ENCODE results near the gene SERPINF2. TPM values are rescaled to one million over a fixed set of nuclear protein-coding genes. Genes with fewer than 3 reads are reported as not detected.

SERPINF2 gene
- polyA plus RNA-seq, 1 donor (not counting 4 experiments of a cell fraction or from before 2014, with no cell fraction given) = 0.96 TPM

GRCh38 chr17:1743088-1743439, 393 bp downstream of the SERPINF2 start:
- Histone ChIP-seq H3K79me2 (ENCODE audit: control insufficient read depth, insufficient read depth, low read length) (no peaks in the 10 kb centered on the region), H3K4me1 (ENCODE audit: control insufficient read depth, extremely low read depth, insufficient read depth, low read length) (peaks cover 9% of the 10 kb centered on the region), H4K20me1 (ENCODE audit: control insufficient read depth, extremely low read depth, insufficient read depth, low read length) (no peaks in the 10 kb centered on the region), H3K9ac (ENCODE audit: control insufficient read depth, extremely low read depth, insufficient read depth, low read length) (no peak overlapping the region), H3K4me2 (ENCODE audit: control insufficient read depth, extremely low read depth, insufficient read depth, low read depth, low read length) (no peak overlapping the region), H3K27me3 (ENCODE audit: control insufficient read depth, extremely low read depth, insufficient read depth, low read length) (no peaks in the 10 kb centered on the region), H3K36me3 (ENCODE audit: control insufficient read depth in 2 of 2, extremely low read depth in 1 of 2, insufficient read depth in 2 of 2, low read length in 2 of 2) (peaks cover 0 to 2% of the 10 kb centered on the region in 2 experiments), H3K9me1 (ENCODE audit: control insufficient read depth, extremely low read depth, insufficient read depth, low read length) (no peaks in the 10 kb centered on the region), H3K4me3 (ENCODE audit: control insufficient read depth in 2 of 3, extremely low read depth in 1 of 3, insufficient read depth in 2 of 3, low read depth in 1 of 3, low read length in 3 of 3) (no peak overlapping the region), H3K9me3 (ENCODE audit: control insufficient read depth, low read depth, low read length) (no peaks in the 10 kb centered on the region), H3K27ac (ENCODE audit: control insufficient read depth, insufficient read depth, low read length) (no peak overlapping the region), H2AFZ (ENCODE audit: control insufficient read depth, low read length) (no peak overlapping the region)
- no peak for DNase-seq (ENCODE audit: low read depth, low spot score)
- no peak for TF ChIP-seq EZH2 (IDR thresholded peaks at IDR 0.05; ENCODE audit: low read length)
- no peak for TF ChIP-seq CTCF (optimal IDR thresholded peaks at IDR 0.05 in 1 of 3, IDR thresholded peaks at IDR 0.05 in 1 of 3, conservative IDR thresholded peaks at IDR 0.05 in 1 of 3; ENCODE audit: extremely low read depth in 1 of 3, insufficient read depth in 2 of 3, low read length in 3 of 3)
- dilution Hi-C loops (cut with MboI; ENCODE audit: extremely low pct_ligation_motif_present, low sequenced_read_pairs) = no loop called here
- no peak for FAIRE-seq

- Histone ChIP-seq H2AFZ (ENCODE audit: control insufficient read depth, low read length) (no peak overlapping the region), H3K27ac (ENCODE audit: control insufficient read depth, insufficient read depth, low read length) (no peak overlapping the region), H3K9me1 (ENCODE audit: control insufficient read depth, extremely low read depth, insufficient read depth, low read length) (no peaks in the 10 kb centered on the region), H3K4me3 (ENCODE audit: control insufficient read depth in 2 of 3, extremely low read depth in 1 of 3, insufficient read depth in 2 of 3, low read depth in 1 of 3, low read length in 3 of 3) (no peak overlapping the region), H3K9me3 (ENCODE audit: control insufficient read depth, low read depth, low read length) (no peaks in the 10 kb centered on the region), H4K20me1 (ENCODE audit: control insufficient read depth, extremely low read depth, insufficient read depth, low read length) (no peaks in the 10 kb centered on the region), H3K36me3 (ENCODE audit: control insufficient read depth in 2 of 2, extremely low read depth in 1 of 2, insufficient read depth in 2 of 2, low read length in 2 of 2) (no peaks in the 10 kb centered on the region), H3K4me2 (ENCODE audit: control insufficient read depth, extremely low read depth, insufficient read depth, low read depth, low read length) (no peak overlapping the region), H3K79me2 (ENCODE audit: control insufficient read depth, insufficient read depth, low read length) (no peaks in the 10 kb centered on the region), H3K4me1 (ENCODE audit: control insufficient read depth, extremely low read depth, insufficient read depth, low read length) (peaks cover 9% of the 10 kb centered on the region), H3K9ac (ENCODE audit: control insufficient read depth, extremely low read depth, insufficient read depth, low read length) (no peak overlapping the region), H3K27me3 (ENCODE audit: control insufficient read depth, extremely low read depth, insufficient read depth, low read length) (no peaks in the 10 kb centered on the region)
- FAIRE-seq (no peak), DNase-seq (ENCODE audit: low read depth, low spot score) (no peak)
- TF ChIP-seq CTCF (optimal IDR thresholded peaks at IDR 0.05 in 1 of 3, IDR thresholded peaks at IDR 0.05 in 1 of 3, conservative IDR thresholded peaks at IDR 0.05 in 1 of 3; ENCODE audit: extremely low read depth in 1 of 3, insufficient read depth in 2 of 3, low read length in 3 of 3) (no peak), EZH2 (IDR thresholded peaks at IDR 0.05; ENCODE audit: low read length) (no peak)
- dilution Hi-C loops (cut with MboI; ENCODE audit: extremely low pct_ligation_motif_present, low sequenced_read_pairs) = no loop called here
These were observed 2.2 kb downstream of the SERPINF2 start for GRCh38 chr17:1744551-1745512.
